Stomach smooth muscle (tissue), 2 donors: ENCODE data around the gene NFILZ.

Experiments
- H3K27ac ChIP-seq: one replicate; pipeline ENCODE4 v1.7.0; 2013; ENCODE audit warnings: mild to moderate bottlenecking, low read length, inconsistent platforms
- H3K27me3 ChIP-seq, 2 donors: one replicate each; pipeline ENCODE4 v1.7.0; 2013; ENCODE audit warnings: low read length in 2 of 2; ENCODE audit not compliant: insufficient read depth in 2 of 2, control insufficient read depth in 1 of 2
- H3K36me3 ChIP-seq, 2 donors: one replicate each; pipeline ENCODE4 v1.7.0; 2013; ENCODE audit warnings: low read length in 2 of 2; ENCODE audit not compliant: control insufficient read depth in 2 of 2, insufficient read depth in 2 of 2
- H3K4me1 ChIP-seq: one replicate; pipeline ENCODE4 v1.7.0; 2013; ENCODE audit warnings: low read length; ENCODE audit not compliant: control insufficient read depth, insufficient read depth
- H3K4me3 ChIP-seq, 2 donors: one replicate each; pipeline ENCODE4 v1.7.0; 2013; ENCODE audit warnings: low read length in 2 of 2
- H3K9ac ChIP-seq, 2 donors: one replicate each; pipeline ENCODE4 v1.7.0; 2013; ENCODE audit warnings: low read length in 2 of 2, mild to moderate bottlenecking in 1 of 2
- H3K9me3 ChIP-seq, 2 donors: one replicate each; pipeline ENCODE4 v1.7.0; 2013; ENCODE audit warnings: low read length in 2 of 2; ENCODE audit not compliant: control insufficient read depth in 2 of 2
- donor health status: healthy.
- donor health status: Pancreatic carcinoma.

The NFILZ gene

GRCh38 chr19:8600064-8600463 lies 30.4 kb upstream of the NFILZ start:
- H3K4me3 ChIP-seq: no peak overlapping the region
- H3K27me3 ChIP-seq: no peaks in the 10 kb centered on the region
- peaks cover 6 to 14% of the 10 kb centered on the region in 2 donors for H3K36me3 ChIP-seq
- no peaks in the 10 kb centered on the region for H3K4me1 ChIP-seq
- no peak overlapping the region for H3K27ac ChIP-seq
- peaks cover 0 to 5% of the 10 kb centered on the region in 2 donors for H3K9me3 ChIP-seq
- no peak overlapping the region for H3K9ac ChIP-seq

GRCh38 chr19:8600816-8601215 lies 29.6 kb upstream of the NFILZ start:
- no peak overlapping the region for H3K9ac ChIP-seq
- no peak overlapping the region for H3K4me3 ChIP-seq
- no peaks in the 10 kb centered on the region for H3K4me1 ChIP-seq
- H3K27me3 ChIP-seq: no peaks in the 10 kb centered on the region
- H3K36me3 ChIP-seq: peaks cover 8 to 13% of the 10 kb centered on the region in 2 donors
- peaks cover 0 to 6% of the 10 kb centered on the region in 2 donors for H3K9me3 ChIP-seq
- H3K27ac ChIP-seq: no peak overlapping the region

DNA sequence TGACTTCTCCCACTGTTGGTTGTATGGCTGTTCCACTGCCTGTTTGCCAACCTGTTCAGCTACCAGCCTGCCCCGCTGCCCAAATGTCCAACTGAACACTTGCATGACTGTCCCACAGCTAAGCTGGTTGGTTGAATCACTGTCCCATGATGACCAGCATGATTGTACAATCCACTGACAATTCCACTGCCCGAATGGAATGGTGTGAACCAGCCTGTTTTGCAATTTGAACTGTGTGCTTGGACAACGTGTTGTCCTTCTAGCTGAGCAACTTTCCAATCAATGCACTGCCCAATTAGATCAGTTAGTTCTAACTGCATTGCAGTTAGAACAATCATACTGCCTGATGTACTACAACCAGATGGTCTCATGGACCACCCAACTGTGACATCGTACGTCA lies 28.6 kb upstream of the NFILZ start:
- H3K4me1 ChIP-seq: no peaks in the 10 kb centered on the region
- H3K36me3 ChIP-seq: peaks cover 8 to 10% of the 10 kb centered on the region in 2 donors
- no peak overlapping the region for H3K4me3 ChIP-seq
- H3K27me3 ChIP-seq: no peaks in the 10 kb centered on the region
- peaks cover 0 to 6% of the 10 kb centered on the region in 2 donors for H3K9me3 ChIP-seq
- no peak overlapping the region for H3K9ac ChIP-seq
- H3K27ac ChIP-seq: no peak overlapping the region

DNA sequence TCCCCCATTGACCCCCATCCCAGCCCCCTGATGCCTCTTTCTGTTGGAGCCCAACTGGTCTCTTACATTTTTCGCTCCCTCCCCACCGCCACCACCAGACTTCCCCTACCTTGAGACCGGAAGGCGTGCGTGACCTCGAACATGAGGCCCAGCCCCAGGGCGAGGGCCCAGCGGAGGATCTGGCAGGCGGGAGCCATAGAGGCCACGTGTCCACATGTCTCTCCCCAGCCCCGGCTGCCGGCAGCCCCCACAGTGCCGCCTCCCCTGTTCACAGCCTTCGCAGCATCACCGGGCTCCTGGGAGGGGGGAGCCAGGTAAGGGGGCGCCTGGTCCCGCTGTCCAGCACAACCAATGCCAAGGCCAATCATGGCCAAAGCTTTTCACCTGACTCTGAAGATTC lies 24.9 kb upstream of the NFILZ start:
- H3K9me3 ChIP-seq: peaks cover 0 to 6% of the 10 kb centered on the region in 2 donors
- H3K4me1 ChIP-seq: peaks cover 22% of the 10 kb centered on the region
- peaks cover 4 to 10% of the 10 kb centered on the region in 2 donors for H3K36me3 ChIP-seq
- H3K27me3 ChIP-seq: peaks cover 0 to 3% of the 10 kb centered on the region in 2 donors
- no peak overlapping the region for H3K27ac ChIP-seq
- H3K4me3 ChIP-seq: no peak overlapping the region
- H3K9ac ChIP-seq: no peak overlapping the region

GRCh38 chr19:8607386-8607785 lies 23.0 kb upstream of the NFILZ start:
- H3K4me3 ChIP-seq: no peak overlapping the region
- peaks cover 0 to 6% of the 10 kb centered on the region in 2 donors for H3K9me3 ChIP-seq
- H3K9ac ChIP-seq: no peak overlapping the region
- H3K36me3 ChIP-seq: peaks cover 4 to 5% of the 10 kb centered on the region in 2 donors
- peaks cover 28% of the 10 kb centered on the region for H3K4me1 ChIP-seq
- peaks cover 0 to 3% of the 10 kb centered on the region in 2 donors for H3K27me3 ChIP-seq
- H3K27ac ChIP-seq: no peak overlapping the region

DNA sequence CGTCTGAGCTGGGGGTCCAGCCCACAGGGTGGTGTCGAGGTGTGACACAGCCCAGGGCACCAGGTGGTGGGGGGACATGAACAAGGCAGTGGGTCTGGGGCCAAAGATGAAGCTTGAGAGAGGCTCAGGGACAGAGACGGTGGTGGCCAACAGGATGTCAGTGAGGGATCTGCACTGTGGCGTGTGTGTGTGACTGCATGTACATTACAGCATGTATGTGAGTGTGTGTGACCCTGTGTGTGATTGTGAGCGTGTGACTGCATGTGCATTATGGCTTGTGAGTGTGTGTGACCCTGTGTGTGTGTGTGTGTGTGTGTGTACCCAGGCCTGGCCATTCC lies 21.5 kb upstream of the NFILZ start:
- peaks cover 0 to 6% of the 10 kb centered on the region in 2 donors for H3K9me3 ChIP-seq
- peak overlapping the region; percentile 72 to 90 for H3K4me3 ChIP-seq
- peak overlapping the region; percentile 82 to 85 for H3K9ac ChIP-seq
- H3K27me3 ChIP-seq: peaks cover 0 to 3% of the 10 kb centered on the region in 2 donors
- H3K36me3 ChIP-seq: peaks cover 3 to 4% of the 10 kb centered on the region in 2 donors
- H3K4me1 ChIP-seq: peaks cover 28% of the 10 kb centered on the region
- no peak overlapping the region for H3K27ac ChIP-seq

- peaks cover 28% of the 10 kb centered on the region for H3K4me1 ChIP-seq
- peaks cover 0 to 6% of the 10 kb centered on the region in 2 donors for H3K9me3 ChIP-seq
- no peak overlapping the region for H3K27ac ChIP-seq
- peak overlapping the region; percentile 72 to 90 for H3K4me3 ChIP-seq
- H3K9ac ChIP-seq: peak overlapping the region; percentile 82 to 85
- H3K27me3 ChIP-seq: peaks cover 0 to 3% of the 10 kb centered on the region in 2 donors
- H3K36me3 ChIP-seq: peaks cover 3 to 4% of the 10 kb centered on the region in 2 donors
These were observed 21.0 kb upstream of the NFILZ start for GRCh38 chr19:8609279-8610040.

- Histone ChIP-seq H3K4me1 (peaks cover 28% of the 10 kb centered on the region), H3K27me3 (peaks cover 0 to 3% of the 10 kb centered on the region in 2 donors), H3K4me3 (peak within 1 kb of the TSS; percentile 72 to 90), H3K27ac (no peak within 1 kb of the TSS), H3K9ac (peak within 1 kb of the TSS; percentile 82 to 85), H3K36me3 (no peaks in the 10 kb centered on the region), H3K9me3 (no peaks in the 10 kb centered on the region)
These were observed 20.1 kb upstream of the NFILZ start, which contains the start of gene ADAMTS10 for GRCh38 chr19:8610041-8610935. Gene ADAMTS10 (minus strand): TSS chr19:8610715. CDS start chr19:8605710, 5,005 bp downstream.

DNA sequence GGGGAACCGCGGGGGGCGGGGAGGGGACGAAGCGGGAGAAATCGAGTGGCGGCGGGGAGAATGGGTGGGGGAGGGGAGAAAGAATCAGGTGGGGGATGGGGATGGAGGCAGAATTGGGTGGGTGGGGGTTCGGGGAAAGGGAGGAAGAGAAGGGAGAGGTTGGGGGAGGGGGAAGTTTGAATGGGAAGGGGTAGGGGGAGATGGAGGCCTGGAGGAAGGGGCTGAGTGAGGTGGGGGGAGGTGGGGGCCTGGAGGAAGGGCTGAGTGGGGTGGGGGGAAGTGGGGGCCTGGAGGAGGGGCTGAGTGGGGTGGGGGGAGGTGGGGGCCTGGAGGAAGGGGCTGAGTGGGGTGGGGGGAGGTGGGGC lies 19.5 kb upstream of the NFILZ start:
- H3K27me3 ChIP-seq: peaks cover 0 to 3% of the 10 kb centered on the region in 2 donors
- H3K4me3 ChIP-seq: peak overlapping the region in 1 of 2 donors; percentile 90
- no peaks in the 10 kb centered on the region for H3K9me3 ChIP-seq
- H3K9ac ChIP-seq: no peak overlapping the region
- peaks cover 28% of the 10 kb centered on the region for H3K4me1 ChIP-seq
- no peak overlapping the region for H3K27ac ChIP-seq
- no peaks in the 10 kb centered on the region for H3K36me3 ChIP-seq

GRCh38 chr19:8611391-8611876 lies 19.0 kb upstream of the NFILZ start:
- Histone ChIP-seq H3K27ac (no peak overlapping the region), H3K9ac (no peak overlapping the region), H3K36me3 (no peaks in the 10 kb centered on the region), H3K4me1 (peaks cover 28% of the 10 kb centered on the region), H3K4me3 (no peak overlapping the region), H3K9me3 (no peaks in the 10 kb centered on the region), H3K27me3 (peaks cover 0 to 3% of the 10 kb centered on the region in 2 donors)
